Measurements from ENCODE around the gene ALDOB.

The ALDOB gene

DNA sequence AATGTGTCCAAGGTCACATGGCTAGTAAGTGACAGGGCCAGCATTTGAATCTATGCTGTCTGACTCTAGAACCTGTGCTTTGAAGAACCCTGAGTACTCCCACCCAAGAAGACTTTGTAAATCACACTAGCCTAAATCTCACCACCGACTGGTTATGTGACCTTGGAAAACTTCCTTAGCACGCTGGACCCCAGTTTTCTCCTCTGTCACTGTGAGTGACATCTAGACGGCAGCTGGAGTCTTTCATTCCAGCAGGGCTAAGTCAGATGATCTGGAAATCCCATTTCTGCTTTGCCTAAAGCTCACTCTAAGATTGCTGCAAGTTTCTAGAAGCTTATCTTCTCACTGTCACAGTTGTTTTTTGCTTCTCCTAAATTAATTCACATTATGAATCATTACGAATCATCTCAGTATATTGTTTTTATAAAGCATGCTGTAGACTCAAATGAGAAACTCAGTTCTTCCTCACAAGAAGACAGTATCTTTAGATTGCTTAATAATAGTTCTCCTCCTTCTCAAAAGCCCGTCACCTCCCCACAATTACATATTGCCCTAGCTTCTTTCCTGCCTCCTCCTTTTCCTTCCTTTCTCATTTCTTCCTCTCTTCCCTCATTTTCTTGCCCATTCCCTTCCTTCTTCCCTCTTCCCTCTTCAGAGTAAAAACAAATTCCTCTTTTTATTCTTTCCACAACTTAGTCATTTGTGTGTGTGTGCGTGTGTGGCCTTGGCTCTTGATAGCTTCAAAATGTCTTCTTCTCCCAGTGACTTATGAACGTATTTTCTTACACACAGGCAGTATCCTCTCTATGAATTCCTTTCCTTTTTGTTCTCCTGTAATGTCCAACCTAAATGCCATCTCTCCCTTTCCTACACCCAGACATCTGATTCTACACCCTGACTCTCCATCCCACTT is 16.8 kb downstream of the ALDOB start:
- DNase-seq = no peak
- no peak overlapping the region for H3K4me3 ChIP-seq (ENCODE audit: low read depth, low read length)
- H3K36me3 ChIP-seq = no peaks in the 10 kb centered on the region

DNA sequence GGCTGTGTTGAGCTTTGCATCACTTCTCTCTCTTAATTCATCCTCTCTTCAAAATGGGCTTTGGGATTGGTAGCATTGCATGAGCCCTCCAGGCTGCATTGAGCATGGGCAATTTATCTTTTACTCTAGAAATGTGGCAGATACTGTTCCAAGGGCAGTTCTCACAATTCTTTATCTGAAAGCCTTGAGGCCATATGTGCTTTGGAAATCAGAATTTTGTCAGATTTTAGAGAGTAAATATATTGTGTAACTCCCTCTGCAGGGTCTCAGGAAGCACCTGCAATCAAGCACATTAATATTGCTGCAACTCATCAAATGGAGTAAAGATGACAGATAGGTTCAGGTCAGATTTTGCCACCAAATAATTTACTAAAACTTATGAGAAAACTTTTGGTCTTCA is 17.6 kb downstream of the ALDOB start:
- H3K27me3 ChIP-seq = no peaks in the 10 kb centered on the region
- TF ChIP-seq, protein P1, sequence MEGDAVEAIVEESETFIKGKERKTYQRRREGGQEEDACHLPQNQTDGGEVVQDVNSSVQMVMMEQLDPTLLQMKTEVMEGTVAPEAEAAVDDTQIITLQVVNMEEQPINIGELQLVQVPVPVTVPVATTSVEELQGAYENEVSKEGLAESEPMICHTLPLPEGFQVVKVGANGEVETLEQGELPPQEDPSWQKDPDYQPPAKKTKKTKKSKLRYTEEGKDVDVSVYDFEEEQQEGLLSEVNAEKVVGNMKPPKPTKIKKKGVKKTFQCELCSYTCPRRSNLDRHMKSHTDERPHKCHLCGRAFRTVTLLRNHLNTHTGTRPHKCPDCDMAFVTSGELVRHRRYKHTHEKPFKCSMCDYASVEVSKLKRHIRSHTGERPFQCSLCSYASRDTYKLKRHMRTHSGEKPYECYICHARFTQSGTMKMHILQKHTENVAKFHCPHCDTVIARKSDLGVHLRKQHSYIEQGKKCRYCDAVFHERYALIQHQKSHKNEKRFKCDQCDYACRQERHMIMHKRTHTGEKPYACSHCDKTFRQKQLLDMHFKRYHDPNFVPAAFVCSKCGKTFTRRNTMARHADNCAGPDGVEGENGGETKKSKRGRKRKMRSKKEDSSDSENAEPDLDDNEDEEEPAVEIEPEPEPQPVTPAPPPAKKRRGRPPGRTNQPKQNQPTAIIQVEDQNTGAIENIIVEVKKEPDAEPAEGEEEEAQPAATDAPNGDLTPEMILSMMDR (IDR thresholded peaks at IDR 0.05; ENCODE audit: low read depth, low read length) = no peak
- no peak overlapping the region for H3K4me3 ChIP-seq (ENCODE audit: low read depth, low read length)
- no peak for DNase-seq
- H3K4me1 ChIP-seq = no peaks in the 10 kb centered on the region
- no peaks in the 10 kb centered on the region for H3K36me3 ChIP-seq
- no peaks in the 10 kb centered on the region for H3K9me3 ChIP-seq

More for the DNA sequence above, 16.8 kb downstream of the ALDOB start:
- Histone ChIP-seq H3K27me3 (no peaks in the 10 kb centered on the region), H3K4me1 (no peaks in the 10 kb centered on the region), H3K9me3 (no peaks in the 10 kb centered on the region)
- TF ChIP-seq, protein P1 (IDR thresholded peaks at IDR 0.05; ENCODE audit: low read depth, low read length) = no peak

- no peaks in the 10 kb centered on the region for H3K27me3 ChIP-seq
- no peaks in the 10 kb centered on the region for H3K9me3 ChIP-seq
- H3K4me1 ChIP-seq = no peaks in the 10 kb centered on the region
- H3K4me3 ChIP-seq (ENCODE audit: low read depth, low read length) = no peak overlapping the region
- DNase-seq = no peak
- H3K36me3 ChIP-seq = no peaks in the 10 kb centered on the region
- TF ChIP-seq, protein P1 (IDR thresholded peaks at IDR 0.05; ENCODE audit: low read depth, low read length) = no peak
Observed at GRCh38 chr9:101417389-101417788, 18.2 kb downstream of the ALDOB start.

DNA sequence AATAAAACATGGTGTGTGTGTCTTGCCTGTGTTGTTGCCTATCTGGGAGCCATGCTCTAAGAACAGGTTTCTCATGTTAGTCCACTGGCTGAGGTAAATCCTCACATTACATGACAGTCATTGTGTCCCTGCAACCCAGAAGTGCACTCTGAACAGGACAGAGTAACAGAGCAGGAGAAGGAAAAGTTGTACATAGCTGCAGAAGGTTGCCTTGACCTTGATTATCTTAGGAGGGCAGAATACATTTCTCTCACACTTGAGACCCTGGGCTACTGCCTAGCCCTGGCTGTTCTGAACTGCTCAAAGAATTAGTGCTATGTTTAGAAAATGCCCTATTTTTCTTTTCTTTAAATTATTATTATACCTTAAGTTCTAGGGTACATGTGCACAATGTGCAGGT is 20.0 kb downstream of the ALDOB start:
- TF ChIP-seq, protein P1 (IDR thresholded peaks at IDR 0.05; ENCODE audit: low read depth, low read length) = no peak
- Histone ChIP-seq H3K4me1 (no peaks in the 10 kb centered on the region), H3K4me3 (ENCODE audit: low read depth, low read length) (no peak overlapping the region), H3K36me3 (no peaks in the 10 kb centered on the region), H3K9me3 (peaks cover 4% of the 10 kb centered on the region), H3K27me3 (no peaks in the 10 kb centered on the region)
- no peak for DNase-seq

DNA sequence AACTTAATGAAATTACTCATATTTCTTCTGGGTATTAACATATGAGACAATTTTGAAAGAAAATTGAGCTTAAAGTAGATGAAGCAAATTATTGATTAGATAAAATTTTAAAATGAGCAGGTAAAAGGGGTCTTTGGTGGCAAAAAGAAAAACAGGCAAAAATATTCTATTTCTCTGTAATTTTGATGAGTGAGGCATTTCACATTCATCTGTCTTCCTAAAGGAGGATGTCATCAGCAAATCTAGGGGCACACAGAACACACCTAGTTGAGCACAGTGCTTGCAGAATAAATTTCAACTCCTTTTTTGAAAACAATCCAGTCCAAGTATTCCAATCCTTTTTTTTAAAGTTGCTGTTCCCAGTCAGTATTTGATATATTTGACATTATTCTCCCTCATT is 20.7 kb downstream of the ALDOB start:
- TF ChIP-seq, protein P1 (IDR thresholded peaks at IDR 0.05; ENCODE audit: low read depth, low read length) = no peak
- DNase-seq = no peak

GRCh38 chr9:101409079-101409477 is 26.5 kb downstream of the ALDOB start:
- H3K36me3 ChIP-seq = peaks cover 41% of the 10 kb centered on the region
- no peaks in the 10 kb centered on the region for H3K4me1 ChIP-seq
- TF ChIP-seq, protein P1 (IDR thresholded peaks at IDR 0.05; ENCODE audit: low read depth, low read length) = no peak
- DNase-seq = no peak
- no peaks in the 10 kb centered on the region for H3K27me3 ChIP-seq
- peaks cover 24% of the 10 kb centered on the region for H3K9me3 ChIP-seq
- no peak overlapping the region for H3K4me3 ChIP-seq (ENCODE audit: low read depth, low read length)

More for the DNA sequence above, 20.7 kb downstream of the ALDOB start:
- Histone ChIP-seq H3K4me1 (no peaks in the 10 kb centered on the region), H3K4me3 (ENCODE audit: low read depth, low read length) (no peak overlapping the region), H3K36me3 (no peaks in the 10 kb centered on the region), H3K9me3 (peaks cover 7% of the 10 kb centered on the region), H3K27me3 (no peaks in the 10 kb centered on the region)
